PC-3 (cell line): ENCODE results near the gene EIF5A2. TPM values are rescaled to one million over a fixed set of nuclear protein-coding genes. Genes with fewer than 3 reads are reported as not detected.
A peak's percentile ranks its signal among the peaks of the same experiment; 100 is the strongest.
"Not testable (repeated sequence)": the region's sequence is repeated elsewhere in the genome, so short reads cannot be mapped to it uniquely, and the experiment has no call there.

ENCODE experiments used
- ATAC-seq: fragments of 200-7000 bp; cut with Tn5 transposase; 2 replicates; pipeline ENCODE4 v1.9.1; 2020; ENCODE audit warnings: mild to moderate bottlenecking, moderate library complexity
- BruUV-seq: library from RNA; stranded (reverse); fragments of 400-500 nt; replicated peaks from 2 replicates; lab custom pipeline; 2021; lab: Mats Ljungman, UMichigan
- CTCF ChIA-PET: fragments of 300-600 bp; sonication (Branson Sonifier 250); formaldehyde crosslinking; loops from one replicate; lab custom pipeline; 2022; ENCODE audit warnings: antibody characterized with exemption; lab: Charles Lee
- POLR2A ChIA-PET: fragments of 300-600 bp; sonication (Branson Sonifier 250); formaldehyde crosslinking; loops from one replicate; lab custom pipeline; 2022; ENCODE audit warnings: antibody characterized with exemption; ENCODE audit not compliant: unreplicated experiment; lab: Charles Lee
- DNase-seq: peaks from one replicate; pipeline ENCODE4 v3.0.0-alpha.2; 2015
- H2AFZ ChIP-seq: fragments of 300-600 bp; sonication (generic); 2 replicates; pipeline ENCODE4 v1.6.0; 2016; ENCODE audit warnings: antibody characterized with exemption, low read length
- H3F3A ChIP-seq: fragments of 300-600 bp; sonication (generic); one replicate; pipeline ENCODE4 v1.6.0; 2017; ENCODE audit warnings: antibody characterized with exemption, low read length, control low read depth, mild to moderate bottlenecking; ENCODE audit not compliant: unreplicated experiment
- H3K27ac ChIP-seq: fragments of 300-600 bp; sonication (generic); 2 replicates; pipeline ENCODE4 v1.5.1; 2016; ENCODE audit warnings: mild to moderate bottlenecking, low read length
- H3K27me3 ChIP-seq: fragments of 300-600 bp; sonication (generic); 2 replicates; pipeline ENCODE4 v1.6.1; 2016; ENCODE audit warnings: low read length, mixed read lengths
- H3K36me3 ChIP-seq: fragments of 300-600 bp; sonication (generic); 2 replicates; pipeline ENCODE4 v1.6.1; 2016; ENCODE audit warnings: low read depth, mixed run types, low read length, mixed read lengths
- H3K4me1 ChIP-seq: fragments of 300-600 bp; sonication (generic); 2 replicates; pipeline ENCODE4 v1.5.1; 2016; ENCODE audit warnings: low read length; ENCODE audit not compliant: insufficient read depth
- H3K4me2 ChIP-seq: fragments of 300-600 bp; sonication (generic); 2 replicates; pipeline ENCODE4 v1.6.0; 2016; ENCODE audit warnings: low read length
- H3K4me3 ChIP-seq: fragments of 300-600 bp; sonication (generic); 2 replicates; pipeline ENCODE4 v1.5.1; 2016; ENCODE audit warnings: mild to moderate bottlenecking, low read length, mixed read lengths
- H3K79me2 ChIP-seq: fragments of 300-600 bp; sonication (generic); 2 replicates; pipeline ENCODE4 v1.6.1; 2017; ENCODE audit warnings: low read length, mixed read lengths
- H3K9ac ChIP-seq: fragments of 300-600 bp; sonication (generic); 2 replicates; pipeline ENCODE4 v1.6.0; 2016; ENCODE audit warnings: mild to moderate bottlenecking, low read length
- H3K9me2 ChIP-seq: fragments of 300-600 bp; sonication (generic); replicated peaks from 2 replicates; pipeline ENCODE4 v1.6.1; 2016; ENCODE audit warnings: mixed run types, low read length, mixed read lengths
- H3K9me3 ChIP-seq: fragments of 300-600 bp; sonication (generic); 2 replicates; pipeline ENCODE4 v1.6.1; 2016; ENCODE audit warnings: low read length, mixed read lengths
- H4K20me1 ChIP-seq: fragments of 300-600 bp; sonication (generic); 2 replicates; pipeline ENCODE4 v1.6.1; 2016; ENCODE audit warnings: low read length, mixed read lengths
- EZH2 ChIP-seq: fragments of 300-600 bp; sonication (generic); IDR thresholded peaks from one replicate; pipeline ENCODE4 v1.6.1; 2017; ENCODE audit warnings: antibody characterized with exemption, mild to moderate bottlenecking, low read length; ENCODE audit not compliant: unreplicated experiment
- EZH2phosphoT487 ChIP-seq: fragments of 300-600 bp; sonication (generic); IDR thresholded peaks from 2 replicates; pipeline ENCODE4 v1.6.1; 2018; ENCODE audit warnings: mild to moderate bottlenecking, antibody characterized with exemption, low read length, borderline replicate concordance
- intact Hi-C: fragments of 100-400 bp; cut with micrococcal nuclease; formaldehyde crosslinking; loops from 2 replicates; pipeline ENCODE4 v1.9.0; 2023
- total RNA-seq: library from RNA; depleted of rRNA; stranded (reverse); fragments of >200 nt; gene quantifications from 2 replicates; pipeline ENCODE4 v1.2.3, GENCODE V29; 2014
- TF ChIP-seq, protein P1 (sequence below): fragments of 300-600 bp; sonication (generic); conservative IDR thresholded peaks from 2 replicates; pipeline ENCODE4 v1.5.1; 2017; ENCODE audit warnings: antibody characterized with exemption, low read depth, mild to moderate bottlenecking, low read length

Gene EIF5A2
- total RNA-seq, 1 experiment from 2014 or later: 11.1 TPM

DNA sequence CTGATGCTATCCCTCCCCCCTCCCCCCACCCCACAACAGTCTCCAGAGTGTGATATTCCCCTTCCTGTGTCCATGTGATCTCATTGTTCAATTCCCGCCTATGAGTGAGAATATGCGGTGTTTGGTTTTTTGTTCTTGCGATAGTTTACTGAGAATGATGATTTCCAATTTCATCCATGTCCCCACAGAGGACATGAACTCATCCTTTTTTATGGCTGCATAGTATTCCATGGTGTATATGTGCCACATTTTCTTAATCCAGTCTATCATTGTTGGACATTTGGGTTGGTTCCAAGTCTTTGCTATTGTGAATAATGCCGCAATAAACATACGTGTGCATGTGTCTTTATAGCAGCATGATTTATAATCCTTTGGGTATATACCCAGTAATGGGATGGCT is 29.7 kb downstream of the EIF5A2 start:
- H3K36me3 ChIP-seq, CTCF ChIA-PET, H3K9ac ChIP-seq: not testable (repeated sequence)

DNA sequence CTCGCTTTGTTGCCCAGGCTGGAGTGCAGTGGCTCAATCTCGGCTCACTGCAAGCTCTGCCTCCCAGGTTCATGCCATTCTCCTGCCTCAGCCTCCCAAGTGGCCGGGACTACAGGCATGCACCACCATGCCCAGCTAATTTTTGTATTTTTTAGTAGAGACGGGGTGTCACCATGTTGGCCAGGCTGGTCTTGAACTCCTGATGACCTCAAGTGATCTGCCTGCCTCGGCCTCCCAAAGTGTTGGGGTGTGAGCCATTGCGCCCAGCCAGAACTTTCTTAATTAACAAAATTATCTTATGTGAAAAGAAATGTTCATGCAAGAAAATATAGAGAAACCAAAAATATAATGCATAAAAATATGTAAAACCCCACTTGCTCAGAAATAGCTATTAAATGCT is 31.1 kb downstream of the EIF5A2 start:
- DNase-seq, H3K9me2 ChIP-seq, H4K20me1 ChIP-seq, H3K9me3 ChIP-seq, H3K4me3 ChIP-seq, H3K36me3 ChIP-seq, BruUV-seq, H2AFZ ChIP-seq, H3K9ac ChIP-seq, POLR2A ChIA-PET, H3F3A ChIP-seq, H3K27ac ChIP-seq, CTCF ChIA-PET, H3K79me2 ChIP-seq, H3K4me2 ChIP-seq, H3K27me3 ChIP-seq, intact Hi-C loops, H3K4me1 ChIP-seq, ATAC-seq: not testable (repeated sequence)

More for the DNA sequence above, 29.7 kb downstream of the EIF5A2 start:
- H3K4me1 ChIP-seq, H3K4me2 ChIP-seq, H3K27ac ChIP-seq, H2AFZ ChIP-seq, intact Hi-C loops, ATAC-seq, POLR2A ChIA-PET, DNase-seq, H3F3A ChIP-seq, H3K4me3 ChIP-seq, H3K9me2 ChIP-seq, H3K9me3 ChIP-seq, H3K79me2 ChIP-seq, BruUV-seq, H4K20me1 ChIP-seq, H3K27me3 ChIP-seq: not testable (repeated sequence)

DNA sequence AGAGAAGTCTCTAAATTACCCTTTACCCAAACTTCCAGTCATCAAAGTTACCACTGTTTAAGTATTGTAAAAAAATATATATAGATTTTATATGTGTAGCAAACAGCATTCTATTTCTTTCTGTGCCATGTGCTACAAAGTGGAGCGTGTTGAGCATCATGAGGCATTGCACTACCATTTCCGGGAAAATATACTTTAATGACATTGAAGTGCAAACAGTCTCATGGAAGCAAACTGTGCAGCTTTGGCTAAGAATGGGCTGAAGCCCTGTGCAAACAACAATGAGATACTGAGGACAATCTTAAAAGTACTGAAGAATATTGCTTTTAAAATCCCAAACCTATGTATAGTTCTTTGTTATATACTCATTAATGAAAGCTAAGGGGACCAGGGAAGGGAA is 31.9 kb downstream of the EIF5A2 start:
- CTCF ChIA-PET: no interaction called here
- no peaks in the 10 kb centered on the region for H3K9me3 ChIP-seq
- H3K4me3 ChIP-seq: no peak overlapping the region
- TF ChIP-seq EZH2phosphoT487 (no peak), EZH2 (no peak)
- TF ChIP-seq, protein P1, sequence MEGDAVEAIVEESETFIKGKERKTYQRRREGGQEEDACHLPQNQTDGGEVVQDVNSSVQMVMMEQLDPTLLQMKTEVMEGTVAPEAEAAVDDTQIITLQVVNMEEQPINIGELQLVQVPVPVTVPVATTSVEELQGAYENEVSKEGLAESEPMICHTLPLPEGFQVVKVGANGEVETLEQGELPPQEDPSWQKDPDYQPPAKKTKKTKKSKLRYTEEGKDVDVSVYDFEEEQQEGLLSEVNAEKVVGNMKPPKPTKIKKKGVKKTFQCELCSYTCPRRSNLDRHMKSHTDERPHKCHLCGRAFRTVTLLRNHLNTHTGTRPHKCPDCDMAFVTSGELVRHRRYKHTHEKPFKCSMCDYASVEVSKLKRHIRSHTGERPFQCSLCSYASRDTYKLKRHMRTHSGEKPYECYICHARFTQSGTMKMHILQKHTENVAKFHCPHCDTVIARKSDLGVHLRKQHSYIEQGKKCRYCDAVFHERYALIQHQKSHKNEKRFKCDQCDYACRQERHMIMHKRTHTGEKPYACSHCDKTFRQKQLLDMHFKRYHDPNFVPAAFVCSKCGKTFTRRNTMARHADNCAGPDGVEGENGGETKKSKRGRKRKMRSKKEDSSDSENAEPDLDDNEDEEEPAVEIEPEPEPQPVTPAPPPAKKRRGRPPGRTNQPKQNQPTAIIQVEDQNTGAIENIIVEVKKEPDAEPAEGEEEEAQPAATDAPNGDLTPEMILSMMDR: no peak
- H3K79me2 ChIP-seq: no peaks in the 10 kb centered on the region
- H2AFZ ChIP-seq: 0 out of 2 replicates have a peak overlapping the region, but pooled peaks have one; percentile 30
- H3K27ac ChIP-seq: no peak overlapping the region
- ATAC-seq: peak; percentile 93
- H3K9me2 ChIP-seq: no peaks in the 10 kb centered on the region
- H3K4me1 ChIP-seq: peaks cover 7% of the 10 kb centered on the region
- H3K27me3 ChIP-seq: no peaks in the 10 kb centered on the region
- POLR2A ChIA-PET: interaction anchor here (0.5 kb wide), 1 partner anchor 100 kb away, joined by 3 read pairs; no protein-coding TSS in a partner anchor
- intact Hi-C loops: no loop called here
- DNase-seq: no peak
- H3F3A ChIP-seq: no peaks in the 10 kb centered on the region
- no TSS peak for BruUV-seq
- H4K20me1 ChIP-seq: no peaks in the 10 kb centered on the region
- no peak overlapping the region for H3K9ac ChIP-seq
- H3K36me3 ChIP-seq: no peaks in the 10 kb centered on the region
- H3K4me2 ChIP-seq: no peak overlapping the region
